Spinal cord (tissue), 10 donors: Measurements from ENCODE around the gene ARL13B. TPM values are rescaled to one million over a fixed set of nuclear protein-coding genes. Genes with fewer than 3 reads are reported as not detected.
A peak's percentile ranks its signal among the peaks of the same experiment; 100 is the strongest.
"Not testable (repeated sequence)": the region's sequence is repeated elsewhere in the genome, so short reads cannot be mapped to it uniquely, and the experiment has no call there.

ENCODE experiments used
- DNase-seq, 6 donors: peaks; one replicate each; pipeline versions ENCODE4 v3.0.0 to v3.0.0-alpha.2; 2013 to 2015; ENCODE audit warnings: low spot score in 6 of 6, low read depth in 4 of 6
- H3K27ac ChIP-seq: one replicate; pipeline ENCODE4 v1.5.1; 2013; ENCODE audit warnings: low read depth, low read length, control low read depth
- H3K27me3 ChIP-seq: one replicate; pipeline ENCODE4 v1.6.1; 2013; ENCODE audit warnings: low read length; ENCODE audit not compliant: control insufficient read depth, insufficient read depth
- H3K36me3 ChIP-seq: one replicate; pipeline ENCODE4 v1.6.1; 2013; ENCODE audit warnings: low read length; ENCODE audit not compliant: control insufficient read depth, insufficient read depth
- H3K4me1 ChIP-seq: one replicate; pipeline ENCODE4 v1.6.1; 2013; ENCODE audit warnings: low read length; ENCODE audit not compliant: control insufficient read depth, insufficient read depth
- H3K4me3 ChIP-seq: one replicate; pipeline ENCODE4 v1.5.1; 2013; ENCODE audit warnings: low read depth, low read length, control low read depth
- H3K9me3 ChIP-seq: one replicate; pipeline ENCODE4 v1.6.1; 2013; ENCODE audit warnings: low read length; ENCODE audit not compliant: control insufficient read depth, insufficient read depth
- WGBS: methylation state at CpG from one replicate; pipeline ENCODE4 v1.1.5; 2013; ENCODE audit warnings: missing lambda C conversion rate; ENCODE audit not compliant: insufficient coverage; 5-methylcytosine and 5-hydroxymethylcytosine counted together
- polyA plus RNA-seq, 2 donors: library from polyadenylated mRNA; unstranded; fragments of 120-200 nt; gene quantifications; one replicate each; pipeline ENCODE4 v1.2.1, GENCODE V29; 2013; ENCODE audit not compliant: insufficient read length in 2 of 2
- total RNA-seq, 2 donors: library from RNA; depleted of rRNA in 1 of 2; stranded (reverse); fragments of 120-200 nt in 1 of 2; fragments of >200 nt in 1 of 2; gene quantifications; one replicate each; pipeline versions ENCODE4 v1.2.3 to v1.2.4, GENCODE V29; 2013 to 2014
- donor health status: healthy.

ARL13B gene
- total and polyA plus RNA-seq, 4 donors: 10.5 to 19.2 (median 16.2) TPM

DNA sequence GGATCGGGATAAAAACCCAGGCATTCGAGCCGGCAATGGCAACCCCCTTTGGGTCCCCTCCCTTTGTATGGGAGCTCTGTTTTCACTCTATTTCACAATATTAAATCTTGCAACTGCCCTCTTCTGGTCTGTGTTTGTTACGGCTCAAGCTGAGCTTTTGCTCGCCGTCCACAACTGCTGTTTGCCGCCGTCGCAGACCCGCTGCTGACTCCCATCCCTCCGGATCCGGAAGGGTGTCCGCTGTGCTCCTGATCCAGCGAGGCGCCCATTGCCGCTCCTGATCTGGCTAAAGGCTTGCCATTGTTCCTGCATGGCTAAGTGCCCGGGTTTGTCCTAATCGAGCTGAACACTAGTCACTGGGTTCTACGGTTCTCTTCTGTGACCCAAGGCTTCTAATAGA lies 14.8 kb upstream of the ARL13B start:
- WGBS: 95% methylated on average over 17 of the region's 19 CpGs

GRCh38 chr3:93969443-93969842 lies 10.5 kb upstream of the ARL13B start:
- no peaks in the 10 kb centered on the region for H3K27me3 ChIP-seq
- H3K9me3 ChIP-seq: no peaks in the 10 kb centered on the region
- no peak overlapping the region for H3K27ac ChIP-seq
- WGBS: 71% methylated on average over 2 of the region's 3 CpGs
- DNase-seq: no peak
- H3K36me3 ChIP-seq: no peaks in the 10 kb centered on the region
- no peak overlapping the region for H3K4me3 ChIP-seq
- peaks cover 8% of the 10 kb centered on the region for H3K4me1 ChIP-seq

More for the DNA sequence above, 14.8 kb upstream of the ARL13B start:
- not testable (repeated sequence) for H3K36me3 ChIP-seq, H3K4me1 ChIP-seq, DNase-seq, H3K27ac ChIP-seq, H3K27me3 ChIP-seq, H3K9me3 ChIP-seq, H3K4me3 ChIP-seq

GRCh38 chr3:93969997-93970396 lies 10.0 kb upstream of the ARL13B start:
- Histone ChIP-seq H3K9me3 (no peaks in the 10 kb centered on the region), H3K4me3 (no peak overlapping the region), H3K4me1 (peaks cover 8% of the 10 kb centered on the region), H3K36me3 (no peaks in the 10 kb centered on the region), H3K27ac (no peak overlapping the region), H3K27me3 (no peaks in the 10 kb centered on the region)
- WGBS: 90% methylated on average over 1 of the region's 1 CpG
- DNase-seq: no peak

DNA sequence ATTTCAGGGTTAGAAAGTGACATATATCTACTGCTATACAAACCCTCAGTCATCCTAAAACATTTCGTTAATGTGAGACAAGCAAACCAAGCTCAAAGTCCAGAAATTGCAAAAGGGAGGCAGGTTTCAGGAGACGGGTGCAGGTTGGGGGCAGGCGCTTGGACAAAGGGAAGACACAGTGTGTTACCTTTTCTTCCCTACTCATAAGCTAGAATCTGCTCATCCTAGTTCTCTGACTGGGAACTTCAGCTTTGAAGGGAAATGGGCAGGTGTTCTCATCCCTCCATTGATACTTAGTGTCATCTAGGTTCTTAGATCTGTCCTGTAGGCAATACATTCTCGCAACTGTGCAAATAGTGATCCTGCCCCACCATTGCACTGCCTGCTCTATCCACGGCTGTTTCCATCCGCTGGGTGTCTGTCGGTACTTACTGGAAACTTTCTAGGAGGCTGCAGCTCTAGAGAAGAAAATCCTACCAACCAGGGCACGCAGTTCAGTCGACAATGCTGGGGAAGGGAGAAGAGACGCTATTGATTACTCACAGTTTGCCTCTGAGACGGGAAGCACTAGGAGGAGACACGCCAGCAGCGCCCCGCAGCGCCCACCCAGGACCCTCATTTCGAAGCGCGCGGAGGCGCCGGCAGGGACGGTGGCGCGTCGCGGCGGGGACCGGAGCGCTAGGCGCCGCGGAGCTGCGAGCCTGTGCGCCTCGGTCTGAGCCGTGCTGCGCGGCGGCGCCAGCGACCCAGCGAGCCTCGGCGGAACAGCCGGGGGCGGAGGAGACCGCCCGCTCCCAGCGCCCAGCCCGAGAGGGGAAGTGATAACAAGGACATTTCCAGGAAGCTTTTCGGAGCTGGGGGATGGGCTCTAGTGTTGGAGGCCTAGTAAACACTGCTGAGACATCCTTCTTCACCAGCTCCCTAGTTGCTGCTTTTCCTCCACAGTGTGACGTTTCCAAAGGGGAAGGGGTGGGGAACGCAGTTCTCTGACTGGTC lies 6.5 kb upstream of the ARL13B start, which contains the start of gene PROS1:
Gene PROS1, minus strand, starts transcription at position 766 of the 996 bp plus-strand sequence. Its CDS starts 147 bp downstream, at position 619.
- under 1% methylated on average over 45 of the region's 53 CpGs for WGBS
- H3K4me1 ChIP-seq: peaks cover 8% of the 10 kb centered on the region

DNA sequence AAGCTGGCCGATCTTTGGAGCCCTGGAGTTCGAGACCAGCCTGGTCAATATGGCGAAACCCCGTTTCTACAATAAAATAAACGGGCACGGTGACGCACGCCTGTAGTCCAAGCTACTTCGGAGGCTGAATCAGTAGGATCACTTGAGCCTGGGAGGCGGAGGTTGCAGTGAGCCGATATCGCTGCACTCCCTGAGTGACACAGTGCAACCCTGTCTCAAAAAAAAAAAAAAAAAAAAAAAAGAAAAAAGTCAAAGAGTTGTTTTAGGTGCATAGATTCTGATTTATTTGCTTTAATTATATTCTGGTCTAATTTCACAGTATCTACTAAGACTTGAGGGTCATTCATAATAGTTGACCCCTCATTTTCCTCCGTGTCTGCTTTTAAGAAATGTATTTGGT lies 1.7 kb downstream of the ARL13B start:
- H3K4me1 ChIP-seq: peaks cover 4% of the 10 kb centered on the region
- DNase-seq: no peak
- H3K9me3 ChIP-seq: no peaks in the 10 kb centered on the region
- no peak overlapping the region for H3K4me3 ChIP-seq
- no peak overlapping the region for H3K27ac ChIP-seq
- WGBS: 95% methylated on average over 10 of the region's 13 CpGs
- no peaks in the 10 kb centered on the region for H3K36me3 ChIP-seq
- no peaks in the 10 kb centered on the region for H3K27me3 ChIP-seq

More for the DNA sequence above, 6.5 kb upstream of the ARL13B start, which contains the start of gene PROS1:
- DNase-seq: peak; percentile 57 to 93 (median 64)
- Histone ChIP-seq H3K27me3 (no peaks in the 10 kb centered on the region), H3K4me3 (peak within 1 kb of the TSS; percentile 59), H3K9me3 (no peaks in the 10 kb centered on the region), H3K36me3 (no peaks in the 10 kb centered on the region), H3K27ac (peak within 1 kb of the TSS; percentile 89)

DNA sequence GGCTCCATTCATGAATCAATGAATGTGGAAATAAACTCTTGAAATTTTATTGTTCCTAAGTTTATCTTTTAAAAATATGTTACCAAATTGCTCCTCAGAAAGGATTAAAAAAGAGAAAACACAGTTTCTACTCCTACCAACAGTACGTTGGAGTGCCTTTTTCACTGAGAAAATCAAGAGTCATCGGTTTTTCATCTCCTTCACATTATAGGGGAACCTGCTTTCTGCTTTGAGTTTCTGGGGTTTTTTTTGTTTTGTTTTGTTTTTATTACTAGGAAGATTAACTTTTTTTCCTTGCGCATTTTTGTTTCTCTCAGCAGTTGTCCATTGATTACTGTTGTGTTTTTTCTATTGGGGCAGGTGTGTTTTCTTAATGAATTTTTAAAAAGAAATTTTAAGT lies 3.5 kb downstream of the ARL13B start:
- H3K27ac ChIP-seq: no peak overlapping the region
- no peaks in the 10 kb centered on the region for H3K9me3 ChIP-seq
- H3K36me3 ChIP-seq: no peaks in the 10 kb centered on the region
- peaks cover 4% of the 10 kb centered on the region for H3K4me1 ChIP-seq
- no CpG with 5 or more reads among the region's 3 CpGs for WGBS
- no peak for DNase-seq
- no peak overlapping the region for H3K4me3 ChIP-seq
- no peaks in the 10 kb centered on the region for H3K27me3 ChIP-seq

- H3K27ac ChIP-seq: no peak overlapping the region
- peaks cover 4% of the 10 kb centered on the region for H3K4me1 ChIP-seq
- H3K4me3 ChIP-seq: no peak overlapping the region
- no peaks in the 10 kb centered on the region for H3K27me3 ChIP-seq
- 80% methylated on average over 1 of the region's 5 CpGs for WGBS
- H3K9me3 ChIP-seq: no peaks in the 10 kb centered on the region
- DNase-seq: no peak
- H3K36me3 ChIP-seq: no peaks in the 10 kb centered on the region
Observed at GRCh38 chr3:93984618-93985017, 4.7 kb downstream of the ARL13B start.

DNA sequence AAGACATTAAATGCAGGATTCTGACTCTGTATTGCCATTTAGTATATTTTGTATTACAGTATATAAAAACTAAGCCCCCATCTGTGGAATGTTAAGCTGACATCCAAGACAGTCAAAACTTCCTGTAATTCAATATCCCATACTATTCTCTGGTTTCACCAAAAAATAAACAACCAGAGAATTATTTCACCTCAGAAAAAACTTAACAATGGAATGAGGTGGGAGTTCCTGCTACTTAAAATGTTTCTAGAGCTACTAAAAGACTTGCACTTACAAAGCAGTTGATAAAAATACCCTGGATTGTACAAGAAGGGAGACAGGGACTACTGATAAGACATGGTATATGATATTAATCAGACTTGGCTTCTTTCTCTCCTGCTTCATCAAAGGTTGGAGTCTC lies 8.3 kb downstream of the ARL13B start:
- Histone ChIP-seq H3K4me3 (no peak overlapping the region), H3K36me3 (peaks cover 4% of the 10 kb centered on the region), H3K4me1 (no peaks in the 10 kb centered on the region), H3K9me3 (no peaks in the 10 kb centered on the region), H3K27me3 (no peaks in the 10 kb centered on the region), H3K27ac (no peak overlapping the region)
- no peak for DNase-seq

DNA sequence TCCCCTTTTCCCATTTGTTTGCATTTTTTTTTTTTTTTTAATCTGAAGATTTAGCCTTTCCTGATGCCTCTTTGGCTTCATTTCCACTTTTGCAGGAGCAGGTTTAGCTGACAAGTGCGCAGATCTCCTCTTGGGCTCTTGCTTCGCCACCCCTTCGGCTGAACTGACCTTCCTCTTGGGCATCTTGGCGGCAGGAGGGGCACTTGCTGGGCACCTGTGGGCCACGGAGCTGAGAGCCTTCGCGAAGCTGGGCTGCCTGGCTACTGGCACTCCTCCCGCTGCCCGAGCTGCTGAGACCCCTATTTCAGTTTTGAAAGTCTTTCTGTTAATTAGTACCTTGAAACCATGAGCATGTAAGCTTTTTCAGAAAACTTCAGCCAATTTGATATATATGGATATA lies 8.8 kb downstream of the ARL13B start:
- Histone ChIP-seq H3K27ac (no peak overlapping the region), H3K9me3 (no peaks in the 10 kb centered on the region), H3K4me1 (no peaks in the 10 kb centered on the region), H3K36me3 (peaks cover 4% of the 10 kb centered on the region), H3K4me3 (no peak overlapping the region), H3K27me3 (no peaks in the 10 kb centered on the region)
- WGBS: 100% methylated on average over 5 of the region's 9 CpGs
- DNase-seq: no peak

- H3K36me3 ChIP-seq: peaks cover 4% of the 10 kb centered on the region
- WGBS: 90% methylated on average over 3 of the region's 3 CpGs
- H3K4me3 ChIP-seq: no peak overlapping the region
Observed at GRCh38 chr3:93989241-93989640, 9.3 kb downstream of the ARL13B start.

More at GRCh38 chr3:93989241-93989640, 9.3 kb downstream of the ARL13B start:
- no peaks in the 10 kb centered on the region for H3K27me3 ChIP-seq
- DNase-seq: no peak
- no peaks in the 10 kb centered on the region for H3K9me3 ChIP-seq
- H3K27ac ChIP-seq: no peak overlapping the region
- H3K4me1 ChIP-seq: no peaks in the 10 kb centered on the region
